ENCODE results near the gene DOCK9. TPM values are rescaled to one million over a fixed set of nuclear protein-coding genes. Genes with fewer than 3 reads are reported as not detected.

Gene DOCK9
- total and polyA plus RNA-seq, 5 donors from 2014 or later: 4.4 to 75.0 (median 7.3) TPM

DNA sequence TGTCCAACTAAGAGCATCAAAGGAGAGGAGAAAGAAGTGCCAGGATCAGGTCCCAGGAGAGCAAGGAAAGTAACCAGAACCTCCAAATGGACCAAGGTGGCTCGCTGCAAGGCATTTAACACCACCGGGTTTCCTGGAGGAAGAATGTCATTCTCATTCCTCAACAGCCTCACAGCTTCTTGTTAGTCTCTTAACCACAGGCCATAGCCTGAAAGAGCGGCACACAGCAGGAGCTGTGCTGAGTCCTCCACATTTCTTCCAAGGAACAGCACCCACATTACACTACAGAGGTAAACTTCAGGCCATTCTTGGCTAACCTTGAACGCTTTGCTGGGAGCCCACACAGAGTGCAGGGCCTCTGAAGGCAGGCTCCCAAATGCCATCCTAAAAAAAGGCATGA lies 23.6 kb downstream of the DOCK9 start:
- Histone ChIP-seq H3K27ac (ENCODE audit: insufficient read depth, low read length, poor library complexity, severe bottlenecking) (no peak overlapping the region), H3K4me1 (ENCODE audit: control insufficient read depth, insufficient read depth, low read length, poor library complexity, severe bottlenecking) (no peaks in the 10 kb centered on the region), H3K9me3 (ENCODE audit: control insufficient read depth in 2 of 2, low read length in 2 of 2) (no peaks in the 10 kb centered on the region), H3K36me3 (ENCODE audit: control insufficient read depth, insufficient read depth, low read length) (no peaks in the 10 kb centered on the region), H3K27me3 (ENCODE audit: control insufficient read depth, insufficient read depth, low read length) (no peaks in the 10 kb centered on the region), H3K4me3 (ENCODE audit: low read depth, low read length) (no peak overlapping the region)
- H3K4me1 Mint-ChIP-seq: peaks cover 8 to 13% (median 12%) of the 10 kb centered on the region in 4 donors
- no peaks in the 10 kb centered on the region for H3K27me3 Mint-ChIP-seq
- ATAC-seq (ENCODE audit: low read depth in 2 of 2) (no peak), DNase-seq (no peak)
- peak overlapping the region in 1 of 3 donors; percentile 29 for H3K27ac Mint-ChIP-seq
- H3K36me3 Mint-ChIP-seq: peaks cover 37% of the 10 kb centered on the region
- H3K9me3 Mint-ChIP-seq: no peaks in the 10 kb centered on the region
- no peak overlapping the region for H3K4me3 Mint-ChIP-seq

DNA sequence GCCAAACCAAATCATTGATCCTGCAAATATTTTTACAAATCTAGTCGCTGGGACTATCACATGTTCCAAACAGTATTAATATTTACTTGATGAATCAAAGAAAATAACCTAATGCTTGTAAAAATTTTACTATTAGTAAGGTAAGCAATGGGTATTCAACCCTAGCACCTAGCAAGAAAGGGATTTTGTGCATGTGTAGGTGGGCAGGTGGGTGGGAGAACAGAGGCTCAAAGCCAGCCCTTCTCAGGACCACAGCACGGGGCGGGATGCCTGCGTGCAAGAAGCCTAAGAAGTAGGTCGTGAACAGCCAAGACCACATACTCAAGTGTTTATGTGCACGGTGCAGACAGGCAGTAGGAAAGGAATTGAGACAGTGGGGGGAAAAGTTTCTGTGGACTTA lies 26.6 kb downstream of the DOCK9 start:
- H3K4me3 Mint-ChIP-seq: no peak overlapping the region
- ATAC-seq (ENCODE audit: low read depth in 2 of 2): no peak
- peaks cover 49% of the 10 kb centered on the region for H3K36me3 Mint-ChIP-seq
- Histone ChIP-seq H3K9me3 (ENCODE audit: control insufficient read depth in 2 of 2, low read length in 2 of 2) (no peaks in the 10 kb centered on the region), H3K36me3 (ENCODE audit: control insufficient read depth, insufficient read depth, low read length) (no peaks in the 10 kb centered on the region), H3K4me1 (ENCODE audit: control insufficient read depth, insufficient read depth, low read length, poor library complexity, severe bottlenecking) (no peaks in the 10 kb centered on the region), H3K27me3 (ENCODE audit: control insufficient read depth, insufficient read depth, low read length) (no peaks in the 10 kb centered on the region), H3K4me3 (ENCODE audit: low read depth, low read length) (no peak overlapping the region), H3K27ac (ENCODE audit: insufficient read depth, low read length, poor library complexity, severe bottlenecking) (no peak overlapping the region)
- no peaks in the 10 kb centered on the region for H3K27me3 Mint-ChIP-seq
- no peak for DNase-seq
- H3K9me3 Mint-ChIP-seq: no peaks in the 10 kb centered on the region
- H3K4me1 Mint-ChIP-seq: peaks cover 11 to 23% (median 17%) of the 10 kb centered on the region in 4 donors
- no peak overlapping the region for H3K27ac Mint-ChIP-seq

DNA sequence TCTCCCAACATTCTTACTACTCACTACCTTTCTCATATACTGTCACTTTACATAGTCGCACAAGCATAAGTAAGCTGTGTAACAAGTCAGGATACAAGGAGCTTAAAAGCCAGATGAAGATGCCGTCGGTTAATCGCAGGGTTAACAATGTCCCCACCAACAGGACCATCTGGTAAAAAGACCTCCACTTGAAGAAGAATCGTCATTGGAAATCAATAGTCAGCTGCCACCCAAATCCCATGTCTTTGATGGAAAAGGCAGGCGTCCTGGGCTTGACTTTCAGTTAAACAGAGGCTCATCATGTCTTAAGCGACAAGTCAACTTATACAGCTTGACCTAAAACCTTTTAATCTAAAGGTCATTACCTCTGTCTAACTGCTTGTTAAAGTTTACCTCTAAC lies 27.2 kb downstream of the DOCK9 start:
- H3K4me3 Mint-ChIP-seq: no peak overlapping the region
- no peaks in the 10 kb centered on the region for H3K27me3 Mint-ChIP-seq
- ATAC-seq (ENCODE audit: low read depth in 2 of 2) (no peak), DNase-seq (no peak)
- no peak overlapping the region for H3K27ac ChIP-seq (ENCODE audit: insufficient read depth, low read length, poor library complexity, severe bottlenecking)
- no peaks in the 10 kb centered on the region for H3K9me3 ChIP-seq (ENCODE audit: control insufficient read depth in 2 of 2, low read length in 2 of 2)
- no peaks in the 10 kb centered on the region for H3K36me3 ChIP-seq (ENCODE audit: control insufficient read depth, insufficient read depth, low read length)
- H3K36me3 Mint-ChIP-seq: peaks cover 51% of the 10 kb centered on the region
- peaks cover 12 to 28% (median 18%) of the 10 kb centered on the region in 4 donors for H3K4me1 Mint-ChIP-seq
- no peaks in the 10 kb centered on the region for H3K27me3 ChIP-seq (ENCODE audit: control insufficient read depth, insufficient read depth, low read length)
- H3K4me3 ChIP-seq (ENCODE audit: low read depth, low read length): no peak overlapping the region
- H3K27ac Mint-ChIP-seq: no peak overlapping the region
- no peaks in the 10 kb centered on the region for H3K4me1 ChIP-seq (ENCODE audit: control insufficient read depth, insufficient read depth, low read length, poor library complexity, severe bottlenecking)
- no peaks in the 10 kb centered on the region for H3K9me3 Mint-ChIP-seq

DNA sequence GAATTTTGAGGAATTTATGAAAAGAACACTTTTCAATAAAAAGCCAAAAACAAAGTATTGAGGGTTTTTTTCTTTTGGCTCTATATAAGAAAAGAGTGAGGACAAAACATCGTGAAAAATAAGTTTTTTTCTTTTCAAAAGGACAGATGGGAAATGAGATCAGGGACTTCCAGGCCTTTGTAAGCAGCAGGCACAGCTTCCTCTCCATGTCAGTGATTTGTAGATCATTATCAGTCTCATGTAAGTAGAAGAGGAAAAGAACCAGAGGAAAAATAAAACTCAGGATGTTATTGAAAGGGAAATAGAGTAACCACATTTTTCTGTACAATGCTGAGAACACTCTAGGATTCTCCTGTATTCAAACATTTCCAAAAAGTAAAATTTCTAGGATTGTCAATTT lies 29.9 kb downstream of the DOCK9 start:
- ATAC-seq (ENCODE audit: low read depth in 2 of 2) (no peak), DNase-seq (no peak)
- Histone ChIP-seq H3K27me3 (ENCODE audit: control insufficient read depth, insufficient read depth, low read length) (no peaks in the 10 kb centered on the region), H3K9me3 (ENCODE audit: control insufficient read depth in 2 of 2, low read length in 2 of 2) (no peaks in the 10 kb centered on the region), H3K36me3 (ENCODE audit: control insufficient read depth, insufficient read depth, low read length) (no peaks in the 10 kb centered on the region), H3K4me3 (ENCODE audit: low read depth, low read length) (no peak overlapping the region), H3K4me1 (ENCODE audit: control insufficient read depth, insufficient read depth, low read length, poor library complexity, severe bottlenecking) (no peaks in the 10 kb centered on the region), H3K27ac (ENCODE audit: insufficient read depth, low read length, poor library complexity, severe bottlenecking) (no peak overlapping the region)
- no peak overlapping the region for H3K4me3 Mint-ChIP-seq
- H3K27ac Mint-ChIP-seq: peak overlapping the region in 1 of 3 donors; percentile 61
- no peaks in the 10 kb centered on the region for H3K27me3 Mint-ChIP-seq
- no peaks in the 10 kb centered on the region for H3K9me3 Mint-ChIP-seq
- peaks cover 46% of the 10 kb centered on the region for H3K36me3 Mint-ChIP-seq
- H3K4me1 Mint-ChIP-seq: peaks cover 17 to 34% (median 24%) of the 10 kb centered on the region in 4 donors

- Histone ChIP-seq H3K4me3 (ENCODE audit: low read depth, low read length) (no peak overlapping the region), H3K36me3 (ENCODE audit: control insufficient read depth, insufficient read depth, low read length) (no peaks in the 10 kb centered on the region), H3K9me3 (ENCODE audit: control insufficient read depth in 2 of 2, low read length in 2 of 2) (no peaks in the 10 kb centered on the region), H3K27ac (ENCODE audit: insufficient read depth, low read length, poor library complexity, severe bottlenecking) (no peak overlapping the region), H3K27me3 (ENCODE audit: control insufficient read depth, insufficient read depth, low read length) (no peaks in the 10 kb centered on the region), H3K4me1 (ENCODE audit: control insufficient read depth, insufficient read depth, low read length, poor library complexity, severe bottlenecking) (no peaks in the 10 kb centered on the region)
- H3K9me3 Mint-ChIP-seq: no peaks in the 10 kb centered on the region
- no peaks in the 10 kb centered on the region for H3K27me3 Mint-ChIP-seq
- peak overlapping the region in 1 of 4 donors; percentile 32 for H3K4me3 Mint-ChIP-seq
- peaks cover 35% of the 10 kb centered on the region for H3K36me3 Mint-ChIP-seq
- DNase-seq: no peak
- peak overlapping the region in 1 of 3 donors; percentile 48 for H3K27ac Mint-ChIP-seq
- H3K4me1 Mint-ChIP-seq: peaks cover 12 to 32% (median 24%) of the 10 kb centered on the region in 4 donors
- no peak for ATAC-seq (ENCODE audit: low read depth in 2 of 2)
These were observed 31.8 kb downstream of the DOCK9 start for GRCh38 chr13:98945863-98946605.

GRCh38 chr13:98944336-98944735 lies 33.5 kb downstream of the DOCK9 start:
- H3K4me1 ChIP-seq (ENCODE audit: control insufficient read depth, insufficient read depth, low read length, poor library complexity, severe bottlenecking): no peaks in the 10 kb centered on the region
- Mint-ChIP-seq H3K27ac (peak overlapping the region in 1 of 3 donors; percentile 27), H3K27me3 (no peaks in the 10 kb centered on the region), H3K4me1 (peaks cover 12 to 29% (median 24%) of the 10 kb centered on the region in 4 donors), H3K9me3 (peaks cover 0 to 2% (median 0%) of the 10 kb centered on the region in 7 donors), H3K36me3 (peaks cover 22% of the 10 kb centered on the region), H3K4me3 (no peak overlapping the region)
- ATAC-seq (ENCODE audit: low read depth in 2 of 2) (no peak), DNase-seq (no peak)
- no peaks in the 10 kb centered on the region for H3K9me3 ChIP-seq (ENCODE audit: control insufficient read depth in 2 of 2, low read length in 2 of 2)
- no peak overlapping the region for H3K4me3 ChIP-seq (ENCODE audit: low read depth, low read length)
- H3K27ac ChIP-seq (ENCODE audit: insufficient read depth, low read length, poor library complexity, severe bottlenecking): no peak overlapping the region
- no peaks in the 10 kb centered on the region for H3K27me3 ChIP-seq (ENCODE audit: control insufficient read depth, insufficient read depth, low read length)
- no peaks in the 10 kb centered on the region for H3K36me3 ChIP-seq (ENCODE audit: control insufficient read depth, insufficient read depth, low read length)

DNA sequence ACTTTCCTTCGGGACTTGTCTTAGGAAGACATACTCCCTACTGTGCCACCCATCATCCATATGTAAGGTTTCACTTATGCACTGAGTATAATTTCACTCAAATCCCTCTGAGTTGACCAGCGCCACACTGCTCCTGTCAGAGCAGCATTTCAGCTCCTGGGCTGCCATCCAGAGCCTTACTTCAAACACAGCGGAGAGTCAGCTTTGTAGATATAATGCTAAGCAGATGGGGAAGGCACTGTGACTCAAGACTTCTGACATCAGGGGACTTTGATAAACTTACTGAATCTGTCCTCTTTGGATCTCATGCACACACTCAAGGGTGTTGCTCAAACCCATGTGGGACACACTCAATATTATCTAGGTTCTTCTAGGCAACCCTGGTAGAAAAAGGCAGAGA lies 34.9 kb downstream of the DOCK9 start:
- Mint-ChIP-seq H3K9me3 (peaks cover 0 to 2% (median 0%) of the 10 kb centered on the region in 7 donors), H3K27ac (no peak overlapping the region), H3K4me3 (no peak overlapping the region), H3K36me3 (peaks cover 16% of the 10 kb centered on the region), H3K4me1 (peaks cover 12 to 25% (median 24%) of the 10 kb centered on the region in 4 donors), H3K27me3 (no peaks in the 10 kb centered on the region)
- Histone ChIP-seq H3K4me1 (ENCODE audit: control insufficient read depth, insufficient read depth, low read length, poor library complexity, severe bottlenecking) (no peaks in the 10 kb centered on the region), H3K9me3 (ENCODE audit: control insufficient read depth in 2 of 2, low read length in 2 of 2) (no peaks in the 10 kb centered on the region), H3K4me3 (ENCODE audit: low read depth, low read length) (no peak overlapping the region), H3K27ac (ENCODE audit: insufficient read depth, low read length, poor library complexity, severe bottlenecking) (no peak overlapping the region), H3K36me3 (ENCODE audit: control insufficient read depth, insufficient read depth, low read length) (no peaks in the 10 kb centered on the region), H3K27me3 (ENCODE audit: control insufficient read depth, insufficient read depth, low read length) (no peaks in the 10 kb centered on the region)
- ATAC-seq (ENCODE audit: low read depth in 2 of 2): no peak
- DNase-seq: no peak

DNA sequence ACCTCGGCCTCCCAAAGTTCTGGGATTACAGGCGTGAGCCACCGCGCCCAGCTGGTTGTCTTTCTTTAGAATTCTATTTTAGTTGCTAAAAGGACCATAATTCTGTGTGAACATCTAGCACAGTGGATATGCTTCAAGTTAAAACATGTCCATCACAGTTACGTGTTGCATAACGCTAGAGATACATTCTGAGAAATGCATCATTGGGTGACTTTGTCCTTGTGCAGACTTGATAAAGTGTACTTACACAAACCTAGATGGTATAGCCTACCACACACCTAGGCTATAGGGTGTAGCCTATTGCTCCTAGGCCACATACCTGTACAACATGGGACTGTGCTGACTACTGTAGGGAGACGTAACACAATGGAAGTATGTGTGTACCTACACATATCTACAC lies 35.4 kb downstream of the DOCK9 start:
- no peaks in the 10 kb centered on the region for H3K27me3 ChIP-seq (ENCODE audit: control insufficient read depth, insufficient read depth, low read length)
- no peaks in the 10 kb centered on the region for H3K27me3 Mint-ChIP-seq
- H3K36me3 Mint-ChIP-seq: peaks cover 16% of the 10 kb centered on the region
- no peak for ATAC-seq (ENCODE audit: low read depth in 2 of 2)
- no peak overlapping the region for H3K4me3 ChIP-seq (ENCODE audit: low read depth, low read length)
- H3K27ac ChIP-seq (ENCODE audit: insufficient read depth, low read length, poor library complexity, severe bottlenecking): no peak overlapping the region
- no peak overlapping the region for H3K4me3 Mint-ChIP-seq
- H3K27ac Mint-ChIP-seq: no peak overlapping the region
- H3K4me1 ChIP-seq (ENCODE audit: control insufficient read depth, insufficient read depth, low read length, poor library complexity, severe bottlenecking): no peaks in the 10 kb centered on the region
- H3K9me3 Mint-ChIP-seq: peaks cover 0 to 2% (median 0%) of the 10 kb centered on the region in 7 donors
- no peaks in the 10 kb centered on the region for H3K36me3 ChIP-seq (ENCODE audit: control insufficient read depth, insufficient read depth, low read length)
- H3K9me3 ChIP-seq (ENCODE audit: control insufficient read depth in 2 of 2, low read length in 2 of 2): no peaks in the 10 kb centered on the region
- DNase-seq: no peak
- peaks cover 12 to 28% (median 25%) of the 10 kb centered on the region in 4 donors for H3K4me1 Mint-ChIP-seq
